Transverse colon (tissue), 3 donors: Measurements from ENCODE around the gene HORMAD2.

Experiments
- EP300 ChIP-seq: sonication (generic); formaldehyde crosslinking; IDR thresholded peaks from one replicate; pipeline ENCODE4 v1.6.1; 2017; ENCODE audit warnings: antibody characterized with exemption, low read depth
- POLR2A ChIP-seq: fragments of 450-650 bp; IDR thresholded peaks from one replicate; pipeline ENCODE4 v1.6.1; 2016; ENCODE audit warnings: antibody characterized with exemption, mild to moderate bottlenecking, moderate library complexity
- TF ChIP-seq, protein P1 (sequence below), 5 experiments: fragments of 200-600 bp in 3 of 5; fragments of 450-650 bp in 2 of 5; sonication (generic) in 3 of 5; IDR thresholded peaks; 1 replicate in 2 of 5; 2 replicates in 3 of 5; pipeline ENCODE4 v1.5.1; 2016 to 2017; ENCODE audit warnings: antibody characterized with exemption in 5 of 5, inconsistent platforms in 3 of 5, mild to moderate bottlenecking in 2 of 5, moderate library complexity in 1 of 5

GRCh38 chr22:30209642-30210041, 129.4 kb downstream of the HORMAD2 start:
- TF ChIP-seq, protein P1, sequence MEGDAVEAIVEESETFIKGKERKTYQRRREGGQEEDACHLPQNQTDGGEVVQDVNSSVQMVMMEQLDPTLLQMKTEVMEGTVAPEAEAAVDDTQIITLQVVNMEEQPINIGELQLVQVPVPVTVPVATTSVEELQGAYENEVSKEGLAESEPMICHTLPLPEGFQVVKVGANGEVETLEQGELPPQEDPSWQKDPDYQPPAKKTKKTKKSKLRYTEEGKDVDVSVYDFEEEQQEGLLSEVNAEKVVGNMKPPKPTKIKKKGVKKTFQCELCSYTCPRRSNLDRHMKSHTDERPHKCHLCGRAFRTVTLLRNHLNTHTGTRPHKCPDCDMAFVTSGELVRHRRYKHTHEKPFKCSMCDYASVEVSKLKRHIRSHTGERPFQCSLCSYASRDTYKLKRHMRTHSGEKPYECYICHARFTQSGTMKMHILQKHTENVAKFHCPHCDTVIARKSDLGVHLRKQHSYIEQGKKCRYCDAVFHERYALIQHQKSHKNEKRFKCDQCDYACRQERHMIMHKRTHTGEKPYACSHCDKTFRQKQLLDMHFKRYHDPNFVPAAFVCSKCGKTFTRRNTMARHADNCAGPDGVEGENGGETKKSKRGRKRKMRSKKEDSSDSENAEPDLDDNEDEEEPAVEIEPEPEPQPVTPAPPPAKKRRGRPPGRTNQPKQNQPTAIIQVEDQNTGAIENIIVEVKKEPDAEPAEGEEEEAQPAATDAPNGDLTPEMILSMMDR (IDR thresholded peaks at IDR 0.05) = no peak
- TF ChIP-seq POLR2A (no peak), EP300 (no peak)
